Bronchial epithelial cell (primary cell): ENCODE data around the gene SATB1. TPM values are rescaled to one million over a fixed set of nuclear protein-coding genes. Genes with fewer than 3 reads are reported as not detected.

Source experiments
- DNase-seq: peaks from one replicate; pipeline ENCODE4 v3.0.0-alpha.2; 2010; ENCODE audit warnings: low read depth
- FAIRE-seq: peaks from 2 replicates; lab custom pipeline; 2011; peaks lifted over from hg19 to GRCh38; lab: Jason Lieb, UNC
- H3K27me3 ChIP-seq: 2 replicates; pipeline ENCODE4 v1.5.1; 2011; ENCODE audit warnings: low read length; ENCODE audit not compliant: control insufficient read depth, insufficient read depth
- H3K36me3 ChIP-seq: 2 replicates; pipeline ENCODE4 v1.5.1; 2011; ENCODE audit warnings: low read length; ENCODE audit not compliant: control insufficient read depth, insufficient read depth
- H3K4me3 ChIP-seq: 2 replicates; pipeline ENCODE4 v1.5.1; 2011; ENCODE audit warnings: mild to moderate bottlenecking, low read depth, low read length, control low read depth
- CTCF ChIP-seq: IDR thresholded peaks from 2 replicates; pipeline ENCODE4 v1.5.1; 2011; ENCODE audit warnings: mild to moderate bottlenecking, moderate library complexity, low read length, control low read depth, inconsistent platforms; ENCODE audit not compliant: insufficient read depth, severe bottlenecking
- total RNA-seq: library from RNA; depleted of rRNA; stranded (reverse); fragments of >200 nt; gene quantifications from 2 replicates; pipeline ENCODE4 v1.2.1, GENCODE V29; 2014

Gene SATB1
- total RNA-seq, 1 donor from 2014 or later = 16.3 TPM

- DNase-seq (no peak), FAIRE-seq (no peak)
- no peak for TF ChIP-seq CTCF
- no peaks in the 10 kb centered on the region for H3K27me3 ChIP-seq
- no peak overlapping the region for H3K4me3 ChIP-seq
- no peaks in the 10 kb centered on the region for H3K36me3 ChIP-seq
These were observed 4.6 kb downstream of the SATB1 start for GRCh38 chr3:18420555-18420954.

GRCh38 chr3:18419232-18419631 is 5.9 kb downstream of the SATB1 start:
- Histone ChIP-seq H3K36me3 (no peaks in the 10 kb centered on the region), H3K27me3 (no peaks in the 10 kb centered on the region), H3K4me3 (no peak overlapping the region)
- no peak for FAIRE-seq
- DNase-seq = no peak
- TF ChIP-seq CTCF = no peak

GRCh38 chr3:18417904-18418572 is 7.1 kb downstream of the SATB1 start:
- FAIRE-seq (no peak), DNase-seq (no peak)
- Histone ChIP-seq H3K27me3 (no peaks in the 10 kb centered on the region), H3K4me3 (no peak overlapping the region), H3K36me3 (no peaks in the 10 kb centered on the region)
- no peak for TF ChIP-seq CTCF

GRCh38 chr3:18416332-18416731 is 8.8 kb downstream of the SATB1 start:
- TF ChIP-seq CTCF = no peak
- Histone ChIP-seq H3K36me3 (no peaks in the 10 kb centered on the region), H3K27me3 (no peaks in the 10 kb centered on the region), H3K4me3 (no peak overlapping the region)
- FAIRE-seq (no peak), DNase-seq (no peak)

- Histone ChIP-seq H3K36me3 (no peaks in the 10 kb centered on the region), H3K27me3 (no peaks in the 10 kb centered on the region), H3K4me3 (no peak overlapping the region)
- no peak for TF ChIP-seq CTCF
- FAIRE-seq = no peak
- DNase-seq = no peak
These were observed 9.3 kb downstream of the SATB1 start for GRCh38 chr3:18415839-18416238.

GRCh38 chr3:18415167-18415566 is 10.0 kb downstream of the SATB1 start:
- H3K27me3 ChIP-seq = no peaks in the 10 kb centered on the region
- H3K36me3 ChIP-seq = no peaks in the 10 kb centered on the region
- no peak overlapping the region for H3K4me3 ChIP-seq
- no peak for FAIRE-seq
- no peak for TF ChIP-seq CTCF
- DNase-seq = no peak
